GM12874 (cell line): ENCODE measurements around the gene FBLN1.

Source experiments
- CTCF ChIP-seq: IDR thresholded peaks from 2 replicates; pipeline ENCODE4 v1.5.1; 2011; ENCODE audit warnings: low read depth, mild to moderate bottlenecking, control low read depth, low read length, moderate library complexity; ENCODE audit not compliant: insufficient read depth

Gene FBLN1

GRCh38 chr22:45488764-45489370 lies 13.8 kb upstream of the FBLN1 start:
- no peak for TF ChIP-seq CTCF

- no peak for TF ChIP-seq CTCF
Observed at GRCh38 chr22:45490836-45491235, 11.8 kb upstream of the FBLN1 start.

GRCh38 chr22:45491841-45492240 lies 10.8 kb upstream of the FBLN1 start:
- no peak for TF ChIP-seq CTCF

GRCh38 chr22:45493286-45493771 lies 9.4 kb upstream of the FBLN1 start:
- TF ChIP-seq CTCF: no peak

- no peak for TF ChIP-seq CTCF
Observed at GRCh38 chr22:45496451-45496941, 6.2 kb upstream of the FBLN1 start.

- TF ChIP-seq CTCF: no peak
Observed at GRCh38 chr22:45497351-45498145, 5.1 kb upstream of the FBLN1 start.

GRCh38 chr22:45499746-45500145 lies 2.9 kb upstream of the FBLN1 start:
- TF ChIP-seq CTCF: no peak
